ENCODE data around the gene TRPM5.

Gene TRPM5

DNA sequence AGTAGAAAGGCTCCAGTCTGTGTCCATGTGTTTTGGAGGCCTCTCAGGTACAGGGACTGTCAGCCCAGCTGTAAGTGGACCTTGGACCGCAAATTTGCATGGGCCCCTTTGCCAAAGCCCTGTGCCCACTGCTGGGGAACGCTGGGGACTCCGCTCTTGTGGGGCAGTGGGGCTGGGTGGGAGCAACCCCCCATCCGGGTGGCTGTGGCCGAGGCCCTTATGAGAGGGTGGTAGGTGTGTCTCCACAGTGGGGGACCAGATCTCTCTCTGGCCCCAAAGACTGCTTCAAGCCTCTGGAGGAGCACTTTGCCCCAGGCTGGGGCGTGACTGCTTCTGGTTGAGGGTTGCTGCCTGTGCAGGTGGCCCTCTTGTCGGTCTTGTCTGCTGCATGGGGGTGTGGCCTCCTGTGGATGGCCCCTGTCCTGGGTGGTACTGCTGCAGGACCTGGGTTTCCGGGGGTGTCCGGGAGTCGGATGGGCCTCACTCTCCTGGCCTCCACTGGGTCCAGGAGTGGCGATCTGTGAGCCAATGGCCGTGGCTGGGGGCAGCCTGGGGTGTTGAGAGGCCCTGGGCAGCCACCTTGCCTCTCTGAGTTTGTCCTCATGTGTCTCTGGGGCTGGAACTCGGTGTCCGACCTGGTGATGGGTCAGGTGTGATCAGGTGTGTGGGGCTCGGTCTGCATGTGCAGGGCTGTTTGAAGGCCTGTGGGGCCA is 16.4 kb upstream of the TRPM5 start:
- no peaks in the 10 kb centered on the region for H3K9me3 ChIP-seq
- TF ChIP-seq CTCF (IDR thresholded peaks at IDR 0.05), result no peak
- H3K27me3 ChIP-seq, result peaks cover 0 to 12% of the 10 kb centered on the region in 2 donors
- no peak overlapping the region for H3K4me3 ChIP-seq
- H3K4me1 ChIP-seq, result no peaks in the 10 kb centered on the region
- DNase-seq, result peak in 1 of 2 donors; percentile 61
- no peak overlapping the region for H3K27ac ChIP-seq
- intact Hi-C loops (cut with DNase I; ENCODE audit: low total_unique reads), result no loop called here
- H3K36me3 ChIP-seq, result no peaks in the 10 kb centered on the region

DNA sequence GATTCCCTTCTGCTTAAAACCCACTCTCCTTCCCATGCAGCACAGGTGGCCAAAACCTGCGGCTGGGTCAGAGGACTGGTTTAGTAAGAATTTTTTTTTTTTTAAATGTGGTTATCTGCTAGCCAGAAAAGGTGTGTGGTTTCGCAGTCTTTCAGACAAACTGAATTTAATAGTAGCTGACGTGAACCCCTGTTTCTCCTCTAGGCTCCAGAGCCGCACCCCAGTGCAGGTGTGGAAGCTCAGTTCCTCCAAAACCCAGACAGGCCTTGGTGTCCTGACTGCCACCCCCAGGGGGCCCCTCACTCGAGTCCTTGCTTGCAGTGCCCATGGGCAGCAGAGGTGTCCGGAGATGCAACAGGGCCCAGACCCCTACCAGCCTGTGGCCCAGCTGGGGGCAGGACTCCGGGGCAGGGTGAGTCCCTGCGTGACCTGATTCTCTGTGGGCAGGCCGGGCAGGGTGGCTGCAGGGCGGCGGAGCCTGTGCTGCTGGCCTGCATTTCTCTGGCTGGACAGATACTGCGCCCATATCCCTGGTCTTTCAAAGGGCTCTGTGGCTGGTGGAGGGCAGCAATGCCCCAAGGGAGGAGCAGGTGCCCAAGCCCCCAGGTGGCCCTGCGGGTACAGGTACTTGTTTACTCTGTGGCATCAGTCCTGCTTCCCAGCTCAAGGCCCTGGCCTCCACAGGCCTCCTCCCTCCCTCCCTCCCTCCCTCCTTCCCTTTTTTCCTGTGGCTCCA is 15.7 kb upstream of the TRPM5 start:
- TF ChIP-seq CTCF (IDR thresholded peaks at IDR 0.05), result no peak
- Histone ChIP-seq H3K4me1 (no peaks in the 10 kb centered on the region), H3K27ac (no peak overlapping the region), H3K36me3 (no peaks in the 10 kb centered on the region), H3K27me3 (peaks cover 0 to 12% of the 10 kb centered on the region in 2 donors), H3K9me3 (no peaks in the 10 kb centered on the region), H3K4me3 (no peak overlapping the region)
- peak in 1 of 2 donors; percentile 57 for DNase-seq
- intact Hi-C loops (cut with DNase I; ENCODE audit: low total_unique reads), result no loop called here

DNA sequence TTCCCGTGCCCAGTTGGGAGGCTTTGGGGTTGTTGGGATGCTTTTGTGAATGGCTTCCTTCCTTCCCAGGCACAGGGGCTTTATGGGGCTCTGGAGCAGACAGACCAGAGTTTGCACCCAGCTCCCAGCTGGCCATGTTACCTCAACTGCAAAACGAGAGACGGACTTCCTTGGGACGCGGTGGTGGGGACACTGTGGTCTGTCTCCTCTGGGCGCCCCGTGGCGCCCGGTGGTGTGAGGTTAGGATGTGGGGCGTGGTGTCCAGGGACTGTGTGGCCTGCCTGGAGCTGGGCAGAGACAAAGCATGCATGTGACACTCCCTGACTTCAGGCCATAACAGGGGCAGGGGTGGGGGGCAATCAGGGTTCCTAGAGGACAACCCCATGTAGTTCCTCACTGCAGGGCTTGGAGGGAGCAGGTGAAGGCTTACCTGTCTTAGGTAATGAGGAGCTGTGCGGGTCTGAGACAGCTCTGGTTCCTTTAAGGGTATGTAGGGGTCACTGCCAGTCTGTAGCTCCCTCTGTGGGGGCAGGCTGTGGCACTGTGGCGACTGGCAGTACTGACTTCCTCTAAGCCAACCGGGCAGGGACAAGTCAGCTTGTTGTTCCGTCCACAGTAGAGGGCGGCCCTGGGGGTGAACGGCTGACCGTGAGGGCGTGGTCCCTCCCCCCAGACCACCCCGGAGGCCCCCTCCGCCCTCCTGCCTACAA is 14.9 kb upstream of the TRPM5 start:
- Histone ChIP-seq H3K4me3 (no peak overlapping the region), H3K27me3 (peaks cover 0 to 9% of the 10 kb centered on the region in 2 donors), H3K27ac (no peak overlapping the region), H3K9me3 (no peaks in the 10 kb centered on the region), H3K4me1 (no peaks in the 10 kb centered on the region), H3K36me3 (no peaks in the 10 kb centered on the region)
- peak in 1 of 2 donors; percentile 59 for DNase-seq
- intact Hi-C loops (cut with DNase I; ENCODE audit: low total_unique reads), result no loop called here
- no peak for TF ChIP-seq CTCF (IDR thresholded peaks at IDR 0.05)

- no peaks in the 10 kb centered on the region for H3K36me3 ChIP-seq
- DNase-seq, result peak in 1 of 2 donors; percentile 32
- no peak overlapping the region for H3K4me3 ChIP-seq
- TF ChIP-seq CTCF (IDR thresholded peaks at IDR 0.05), result no peak
- no peaks in the 10 kb centered on the region for H3K4me1 ChIP-seq
- peaks cover 0 to 13% of the 10 kb centered on the region in 2 donors for H3K27me3 ChIP-seq
- no peak overlapping the region for H3K27ac ChIP-seq
- no peaks in the 10 kb centered on the region for H3K9me3 ChIP-seq
- intact Hi-C loops (cut with DNase I; ENCODE audit: low total_unique reads), result no loop called here
Measured at GRCh38 chr11:2458321-2458720, 14.0 kb upstream of the TRPM5 start.

GRCh38 chr11:2453436-2453835 is 9.1 kb upstream of the TRPM5 start:
- H3K27ac ChIP-seq, result no peak overlapping the region
- H3K36me3 ChIP-seq, result no peaks in the 10 kb centered on the region
- DNase-seq, result peak in 1 of 2 donors; percentile 38
- H3K4me1 ChIP-seq, result no peaks in the 10 kb centered on the region
- intact Hi-C loops (cut with DNase I; ENCODE audit: low total_unique reads), result no loop called here
- TF ChIP-seq CTCF (IDR thresholded peaks at IDR 0.05), result no peak
- peaks cover 0 to 49% of the 10 kb centered on the region in 2 donors for H3K27me3 ChIP-seq
- H3K4me3 ChIP-seq, result no peak overlapping the region
- H3K9me3 ChIP-seq, result no peaks in the 10 kb centered on the region

Measured in tibial artery (tissue), 4 donors.